ENCODE data around the gene GCAT. TPM values are rescaled to one million over a fixed set of nuclear protein-coding genes. Genes with fewer than 3 reads are reported as not detected.

The GCAT gene
- total and polyA plus RNA-seq, 9 of the 15 experiments (the other 6 are each of a cell fraction or from before 2014, with no cell fraction given), result 1.9 to 69.9 (median 26.4) TPM

DNA sequence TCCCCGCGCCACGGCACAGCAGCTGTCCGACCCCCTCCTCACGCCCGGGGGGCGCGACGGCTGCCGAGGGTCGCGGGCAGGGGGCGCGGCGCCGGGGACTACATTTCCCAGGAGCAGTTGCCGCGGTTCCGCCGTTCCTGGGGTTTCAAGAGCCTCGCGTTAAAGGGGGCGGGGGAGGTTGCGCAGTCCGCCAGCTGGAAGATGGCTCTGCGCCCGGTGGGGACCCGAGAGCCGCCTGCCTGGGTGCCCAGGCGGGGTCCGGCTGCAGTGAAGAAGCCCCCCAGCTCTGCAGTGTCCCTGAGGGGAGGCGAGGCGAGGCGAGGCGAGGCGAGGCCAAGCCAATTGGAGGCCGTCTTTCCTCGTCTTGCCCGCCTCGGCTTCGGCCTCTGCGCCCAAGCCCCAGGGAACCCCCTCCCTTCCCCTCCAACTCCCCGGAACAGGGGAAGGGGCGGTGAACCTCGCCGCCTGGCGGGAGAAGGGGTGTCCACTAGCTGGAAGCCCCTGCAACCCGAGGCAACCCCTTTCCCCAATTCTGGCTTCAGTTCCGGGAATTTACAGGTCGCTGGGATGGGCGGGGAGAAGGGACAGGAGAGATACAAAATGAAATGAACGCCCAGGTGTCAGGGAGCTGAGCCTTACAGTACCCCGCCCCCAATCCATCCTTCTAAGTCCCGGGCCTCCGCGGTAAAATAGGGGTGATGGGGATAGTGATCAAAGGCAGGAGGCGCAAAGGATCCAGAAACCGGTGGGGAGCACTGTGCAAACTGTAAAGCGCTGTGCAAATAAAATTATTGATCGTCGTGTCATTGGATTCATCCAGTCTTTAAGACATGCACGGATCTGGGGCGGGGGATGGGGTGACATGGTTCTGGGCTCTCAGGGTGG, 5.2 kb upstream of the GCAT start (continued):
- TF ChIP-seq NFIX (CRISPR knock-in tag; IDR thresholded peaks at IDR 0.05; ENCODE audit: low read depth), result no peak
- TF ChIP-seq POLR2G (IDR thresholded peaks at IDR 0.05; ENCODE audit: low read depth, low read length), result peak; percentile 88
- no peak for TF ChIP-seq MBD1 (CRISPR knock-in tag; IDR thresholded peaks at IDR 0.05)
- TF ChIP-seq RFX7 (CRISPR knock-in tag; IDR thresholded peaks at IDR 0.05), result no peak
- TF ChIP-seq NFRKB (IDR thresholded peaks at IDR 0.05; ENCODE audit: low read depth), result peak; percentile 96; the same call in 1 of the 2 replicates
- TF ChIP-seq, protein P1, sequence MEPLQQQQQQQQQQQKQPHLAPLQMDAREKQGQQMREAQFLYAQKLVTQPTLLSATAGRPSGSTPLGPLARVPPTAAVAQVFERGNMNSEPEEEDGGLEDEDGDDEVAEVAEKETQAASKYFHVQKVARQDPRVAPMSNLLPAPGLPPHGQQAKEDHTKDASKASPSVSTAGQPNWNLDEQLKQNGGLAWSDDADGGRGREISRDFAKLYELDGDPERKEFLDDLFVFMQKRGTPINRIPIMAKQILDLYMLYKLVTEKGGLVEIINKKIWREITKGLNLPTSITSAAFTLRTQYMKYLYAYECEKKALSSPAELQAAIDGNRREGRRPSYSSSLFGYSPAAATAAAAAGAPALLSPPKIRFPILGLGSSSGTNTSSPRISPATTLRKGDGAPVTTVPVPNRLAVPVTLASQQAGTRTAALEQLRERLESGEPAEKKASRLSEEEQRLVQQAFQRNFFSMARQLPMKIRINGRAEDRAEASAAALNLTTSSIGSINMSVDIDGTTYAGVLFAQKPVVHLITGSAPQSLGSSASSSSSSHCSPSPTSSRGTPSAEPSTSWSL (CRISPR knock-in tag; IDR thresholded peaks at IDR 0.05; ENCODE audit: borderline replicate concordance), result no peak
- TF ChIP-seq KDM5B (IDR thresholded peaks at IDR 0.05; ENCODE audit: insufficient replicate concordance, low read depth, low read length), result peak; percentile 41
- 0 out of 4 replicates have a peak, but pooled peaks of 1 of the 2 experiments have one; percentile 12 for TF ChIP-seq HDAC1 (IDR thresholded peaks at IDR 0.05)
- peak; percentile 45 for TF ChIP-seq HMGN3 (IDR thresholded peaks at IDR 0.05; ENCODE audit: borderline replicate concordance, extremely low read depth, insufficient read length, low read depth, low read length)
- TF ChIP-seq SP1 (CRISPR knock-in tag; IDR thresholded peaks at IDR 0.05), result 0 out of 2 replicates have a peak, but pooled peaks have one; percentile 13
- 0 out of 4 replicates have a peak, but pooled peaks have one; percentile 36 for TF ChIP-seq SIX5 (IDR thresholded peaks at IDR 0.05; ENCODE audit: borderline replicate concordance in 1 of 2, insufficient read depth in 1 of 2, low read depth in 1 of 2, low read length in 2 of 2)
- TF ChIP-seq ZBTB7A (IDR thresholded peaks at IDR 0.05; ENCODE audit: borderline replicate concordance, control insufficient read depth, low read depth, low read length), result peak; percentile 98
- no peak for TF ChIP-seq NCOA1 (IDR thresholded peaks at IDR 0.05; ENCODE audit: low read depth)
- TF ChIP-seq, protein P2, sequence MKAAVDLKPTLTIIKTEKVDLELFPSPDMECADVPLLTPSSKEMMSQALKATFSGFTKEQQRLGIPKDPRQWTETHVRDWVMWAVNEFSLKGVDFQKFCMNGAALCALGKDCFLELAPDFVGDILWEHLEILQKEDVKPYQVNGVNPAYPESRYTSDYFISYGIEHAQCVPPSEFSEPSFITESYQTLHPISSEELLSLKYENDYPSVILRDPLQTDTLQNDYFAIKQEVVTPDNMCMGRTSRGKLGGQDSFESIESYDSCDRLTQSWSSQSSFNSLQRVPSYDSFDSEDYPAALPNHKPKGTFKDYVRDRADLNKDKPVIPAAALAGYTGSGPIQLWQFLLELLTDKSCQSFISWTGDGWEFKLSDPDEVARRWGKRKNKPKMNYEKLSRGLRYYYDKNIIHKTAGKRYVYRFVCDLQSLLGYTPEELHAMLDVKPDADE (conservative IDR thresholded peaks at IDR 0.05; ENCODE audit: control insufficient read depth, low read depth, low read length), result peak; percentile 48; the same call in 1 of the 2 replicates
- TF ChIP-seq NONO (IDR thresholded peaks at IDR 0.05; ENCODE audit: low read depth in 2 of 2, low read length in 1 of 2), result 0 out of 4 replicates have a peak, but pooled peaks of 1 of the 2 experiments have one; percentile 14
- TF ChIP-seq ZNF395 (CRISPR knock-in tag; IDR thresholded peaks at IDR 0.05), result peak; percentile 25; the same call in 1 of the 2 replicates
- 0 out of 2 replicates have a peak, but pooled peaks have one; percentile 38 for TF ChIP-seq ELF2 (CRISPR knock-in tag; IDR thresholded peaks at IDR 0.05)
